Amniotic stem cell (primary cell): Measurements from ENCODE around the gene APBB1IP.
"Not testable (repeated sequence)": the region's sequence is repeated elsewhere in the genome, so short reads cannot be mapped to it uniquely, and the experiment has no call there.

Experiments used
- DNase-seq: peaks from one replicate; lab custom pipeline; 2025; lab: John Stamatoyannopoulos, UW

Gene APBB1IP

DNA sequence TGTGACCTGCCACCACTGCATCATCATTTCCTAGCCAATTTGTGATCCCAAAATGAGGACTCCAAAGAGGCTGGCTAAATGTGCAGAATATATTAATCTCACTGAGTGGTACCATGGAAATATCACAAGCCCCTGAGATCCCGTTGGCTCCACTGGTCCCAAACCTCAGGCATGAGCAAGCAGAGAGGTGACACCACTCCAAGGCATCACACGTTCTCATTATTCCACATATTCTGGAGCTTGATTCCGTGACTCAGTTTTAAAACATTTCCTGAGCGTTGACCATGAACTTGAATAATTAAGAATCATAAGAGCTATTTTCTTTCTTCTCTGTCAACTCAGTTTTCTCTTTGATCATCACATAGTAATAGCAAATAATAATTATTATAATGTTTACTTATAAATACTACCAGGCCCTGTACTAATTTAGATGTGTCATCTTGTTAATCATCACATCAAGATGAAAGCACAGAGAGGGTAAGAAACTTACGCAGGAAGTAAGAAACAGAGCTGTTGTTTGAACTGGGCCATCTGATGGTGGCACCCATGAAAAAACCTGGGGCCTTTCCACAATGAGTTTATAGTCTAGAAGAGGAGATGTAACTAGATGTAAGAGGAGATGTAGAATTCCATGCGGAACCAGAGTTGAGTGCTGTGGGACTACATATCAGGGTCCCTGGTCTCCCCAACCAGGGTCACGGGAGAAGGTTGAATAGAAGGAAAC lies 3.5 kb downstream of the APBB1IP start:
- DNase-seq = no peak

DNA sequence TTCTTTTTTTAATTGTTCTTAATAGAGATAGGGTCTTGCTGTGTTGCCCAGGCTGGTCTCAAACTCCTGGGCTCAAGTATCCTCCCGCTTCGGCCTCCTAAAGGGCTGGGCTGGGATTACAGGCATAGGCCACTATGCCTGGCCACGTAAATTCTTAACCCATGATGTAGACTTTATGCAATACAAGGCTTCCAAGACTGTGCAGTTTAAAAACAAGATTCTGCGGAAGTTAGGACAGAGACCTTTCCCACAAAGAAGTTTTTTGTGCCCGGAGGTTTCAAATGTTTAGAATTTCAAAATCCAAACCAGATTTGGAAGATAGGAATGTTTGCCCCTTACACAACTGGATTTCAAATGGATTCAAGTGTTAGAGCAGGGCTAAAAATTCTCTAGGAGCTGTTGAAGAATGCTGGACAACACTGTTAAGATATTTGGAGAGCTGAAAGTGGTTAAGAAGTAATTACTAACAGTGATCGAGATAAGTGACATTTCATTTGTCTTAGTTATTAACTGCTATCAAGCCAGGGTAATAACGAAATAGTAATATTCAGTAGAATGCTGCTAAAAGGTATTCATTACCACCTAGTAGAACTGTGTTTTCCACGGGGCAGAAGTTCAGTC lies 7.4 kb downstream of the APBB1IP start:
- DNase-seq = no peak

DNA sequence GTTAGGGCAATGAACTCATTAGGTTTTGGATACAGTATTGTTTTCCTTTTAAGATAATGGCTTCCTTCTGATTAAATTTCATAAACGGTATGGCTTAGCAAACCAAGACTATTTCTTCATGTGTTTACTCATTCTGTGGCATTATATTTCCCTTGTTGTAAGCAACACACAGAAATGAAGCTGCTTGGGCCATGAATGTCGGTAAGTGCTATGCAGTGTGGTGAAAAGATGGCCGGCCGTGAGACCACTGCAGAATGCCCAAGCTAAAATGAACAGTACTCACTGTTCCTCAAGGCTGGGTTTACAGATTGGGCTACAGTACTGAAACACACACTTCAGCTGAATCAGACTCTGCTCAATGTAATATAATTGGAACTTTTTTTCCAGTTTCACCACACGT lies 8.1 kb downstream of the APBB1IP start:
- no peak for DNase-seq

DNA sequence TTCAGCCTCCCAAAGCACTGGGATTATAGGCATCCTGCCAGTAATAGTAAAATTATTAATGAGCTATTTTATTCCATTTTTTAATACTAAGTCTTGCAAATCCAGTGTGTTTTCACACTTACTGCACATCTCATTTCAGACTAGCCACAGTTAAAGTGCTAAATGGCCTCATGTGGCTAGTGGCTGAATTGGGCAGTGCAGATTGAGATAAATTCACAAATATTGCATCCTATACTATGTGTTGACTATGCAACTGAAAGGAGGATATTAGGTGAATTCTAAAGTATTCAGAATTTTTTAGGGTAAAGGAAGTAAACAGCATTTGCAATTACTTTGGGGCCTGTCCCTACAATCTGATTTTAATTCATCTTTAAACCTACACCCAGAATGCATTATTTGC lies 10.2 kb downstream of the APBB1IP start:
- DNase-seq = no peak

DNA sequence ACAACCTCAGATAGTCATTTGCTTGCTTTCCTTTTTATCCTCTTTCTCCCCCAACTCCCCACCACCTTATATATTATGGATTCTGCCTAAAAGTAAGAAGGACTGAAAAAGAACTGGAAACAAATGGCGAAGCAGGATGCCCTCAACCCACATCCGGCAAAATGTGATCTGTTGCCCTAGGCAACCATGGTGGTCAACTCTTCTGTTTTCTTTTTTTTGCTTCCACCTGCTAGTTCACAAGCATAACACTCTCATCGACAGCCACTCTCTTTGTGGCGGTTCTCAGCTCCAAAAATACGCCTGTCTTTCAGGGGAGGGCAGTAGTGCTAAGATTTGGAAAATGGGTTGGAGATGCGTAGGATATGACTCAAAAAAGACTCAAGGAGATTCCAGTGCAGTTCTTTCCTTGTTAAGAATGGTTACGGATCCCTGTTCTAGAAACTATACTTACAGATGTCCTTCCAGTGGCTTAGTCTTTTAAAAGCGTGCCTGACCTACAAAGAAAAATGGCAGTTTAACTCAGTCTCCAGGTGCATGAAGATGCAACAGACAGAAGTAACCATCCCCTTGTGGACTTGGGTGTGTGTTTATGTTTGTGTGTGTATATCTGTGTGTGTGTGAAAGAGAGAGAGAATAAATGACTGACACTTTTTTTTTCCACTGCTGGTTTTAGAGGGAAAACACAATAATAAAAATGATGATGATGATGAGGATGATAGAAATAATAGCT lies 10.7 kb downstream of the APBB1IP start:
- no peak for DNase-seq

DNA sequence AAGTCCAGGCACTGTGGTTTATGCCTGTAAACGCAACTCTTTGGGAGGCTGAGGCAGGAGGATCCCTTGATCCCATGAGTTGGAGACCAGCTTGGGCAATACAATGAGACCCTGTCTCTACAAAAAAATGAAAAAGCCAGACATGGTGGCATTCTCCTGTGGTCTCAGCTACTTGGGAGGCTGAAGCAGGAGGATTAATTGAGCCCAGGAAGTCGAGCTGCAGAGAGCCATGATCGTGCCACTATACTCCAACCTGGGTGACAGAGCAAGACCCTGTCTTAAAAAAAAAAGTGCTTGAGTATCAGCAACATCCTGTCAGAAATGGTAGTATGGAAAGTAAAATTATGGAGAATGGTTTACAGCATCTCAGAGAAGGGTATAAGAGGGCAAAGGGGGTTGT lies 11.6 kb downstream of the APBB1IP start:
- DNase-seq = no peak

DNA sequence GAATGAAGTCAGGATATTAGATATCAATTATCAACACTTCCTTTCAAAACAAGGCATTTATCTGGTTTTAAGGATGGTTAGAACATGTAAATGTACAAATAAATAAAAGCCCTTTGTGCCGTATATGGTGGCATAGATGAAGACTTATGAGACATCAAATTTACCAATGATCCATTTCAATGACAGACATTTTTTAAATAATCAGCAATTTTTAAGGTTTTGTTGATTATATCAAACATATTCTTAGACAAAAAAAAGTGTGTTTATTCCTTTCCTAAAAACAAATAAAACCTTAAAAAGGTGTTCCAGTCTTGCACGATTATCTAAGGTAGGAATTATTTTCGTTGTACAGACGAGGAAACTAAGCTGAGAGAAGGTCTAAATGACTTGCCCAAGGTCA lies 13.8 kb downstream of the APBB1IP start:
- DNase-seq = no peak

DNA sequence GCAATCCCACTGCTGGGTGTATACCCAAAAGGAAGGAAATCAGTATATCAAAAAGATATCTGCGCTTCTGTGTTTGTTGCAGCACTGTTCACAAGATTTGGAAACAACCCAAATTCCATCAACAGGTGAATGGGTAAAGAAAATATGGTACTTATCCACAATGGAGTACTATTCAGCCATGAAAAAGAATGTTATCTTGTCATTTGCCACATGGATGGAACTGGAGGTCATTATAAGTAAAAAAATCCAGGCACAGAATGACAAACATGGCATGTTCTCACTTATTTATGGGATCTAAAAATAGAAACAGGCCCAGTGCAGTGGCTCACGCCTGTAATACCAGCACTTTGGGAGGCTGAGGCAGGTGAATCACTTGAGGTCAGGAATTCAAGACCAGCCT lies 15.7 kb downstream of the APBB1IP start:
- no peak for DNase-seq

DNA sequence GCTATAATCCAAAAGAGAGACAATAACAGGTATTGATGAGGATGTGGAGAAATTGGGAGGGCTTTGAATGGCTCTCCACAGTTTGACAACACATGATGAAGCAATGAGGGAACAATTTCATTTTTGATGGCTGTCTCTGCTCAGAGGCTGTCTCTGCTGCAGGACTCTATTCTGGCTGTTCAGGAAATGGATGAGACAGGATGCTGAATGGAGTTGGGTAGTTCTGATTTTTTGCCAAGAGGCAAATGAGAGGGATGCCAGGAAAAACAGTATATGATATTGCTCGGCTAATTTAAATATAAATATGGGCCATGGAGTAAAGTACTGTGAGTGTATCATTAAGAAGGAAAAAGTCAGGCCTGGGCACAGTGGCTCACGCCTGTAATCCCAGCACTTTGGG lies 16.8 kb downstream of the APBB1IP start:
- DNase-seq = no peak

DNA sequence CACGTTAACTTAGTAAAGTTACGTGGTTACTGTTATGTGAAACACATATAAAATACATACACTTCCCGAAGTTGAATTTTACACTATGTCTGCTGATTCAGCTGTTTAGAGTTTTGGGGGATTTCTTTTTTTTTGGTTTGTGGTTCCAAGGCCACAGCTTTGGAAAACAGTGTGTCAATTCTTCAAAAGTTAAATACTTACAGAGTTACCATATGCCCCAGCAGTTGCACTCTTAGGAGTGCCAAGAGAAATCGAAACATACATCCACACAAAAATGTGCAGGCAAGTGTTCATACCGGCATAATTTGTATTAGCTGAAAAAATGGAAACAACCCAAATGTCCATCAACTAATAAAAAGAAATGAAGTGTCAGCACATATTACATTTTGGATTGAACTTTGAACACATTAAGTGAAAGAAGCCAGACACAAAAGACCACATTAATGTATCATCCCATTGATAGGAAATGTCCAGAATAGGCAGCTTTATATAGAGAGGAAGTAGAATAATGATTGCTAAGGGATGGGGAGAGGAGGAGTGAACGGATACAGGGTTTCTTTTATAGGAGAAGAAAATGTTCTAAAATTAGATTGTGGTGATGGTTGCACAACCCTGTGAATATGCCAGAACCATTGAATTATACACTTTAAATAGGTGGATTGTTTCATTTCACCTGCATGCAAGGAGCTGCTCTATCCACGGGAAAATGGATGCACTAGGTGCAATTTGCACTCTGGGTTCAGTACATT lies 17.6 kb downstream of the APBB1IP start:
- no peak for DNase-seq

DNA sequence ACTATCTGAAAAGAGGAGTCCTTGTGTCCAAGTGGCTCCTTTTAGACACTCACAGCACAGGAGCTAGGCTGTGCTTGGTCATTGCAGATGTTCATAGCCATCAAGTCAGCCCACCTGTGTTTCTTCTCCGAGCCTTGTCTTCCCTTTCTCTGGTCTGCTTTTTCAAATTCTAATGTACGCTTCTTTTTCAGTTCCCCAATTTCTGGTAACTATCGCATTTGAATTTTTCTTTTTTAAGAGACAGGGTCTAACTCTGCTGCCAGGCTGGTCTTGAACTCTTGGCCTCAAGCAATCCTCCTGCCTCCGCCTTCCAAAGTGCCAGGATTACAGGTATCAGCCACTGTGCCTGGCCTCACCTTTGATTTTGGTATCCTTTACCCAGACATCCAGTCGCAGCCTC lies 18.9 kb downstream of the APBB1IP start:
- no peak for DNase-seq

DNA sequence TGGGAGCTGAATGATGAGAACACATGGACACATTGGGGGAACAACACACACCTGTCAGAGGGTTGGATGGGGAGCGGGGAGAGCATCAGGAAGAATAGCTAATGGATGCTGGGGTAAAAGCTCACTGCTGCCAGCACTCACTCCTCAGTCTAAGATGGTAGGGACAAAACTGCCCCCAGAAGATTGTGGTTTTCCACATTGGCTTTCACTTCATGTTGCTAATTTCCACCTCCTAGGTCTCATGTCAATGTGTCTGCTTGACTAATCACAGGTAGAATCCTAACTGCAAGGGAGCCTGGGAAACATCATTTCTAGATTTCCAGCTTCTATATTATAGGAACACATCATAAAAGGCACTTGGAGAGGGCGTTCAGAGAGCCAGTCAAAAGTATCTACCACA lies 22.6 kb downstream of the APBB1IP start:
- no peak for DNase-seq

DNA sequence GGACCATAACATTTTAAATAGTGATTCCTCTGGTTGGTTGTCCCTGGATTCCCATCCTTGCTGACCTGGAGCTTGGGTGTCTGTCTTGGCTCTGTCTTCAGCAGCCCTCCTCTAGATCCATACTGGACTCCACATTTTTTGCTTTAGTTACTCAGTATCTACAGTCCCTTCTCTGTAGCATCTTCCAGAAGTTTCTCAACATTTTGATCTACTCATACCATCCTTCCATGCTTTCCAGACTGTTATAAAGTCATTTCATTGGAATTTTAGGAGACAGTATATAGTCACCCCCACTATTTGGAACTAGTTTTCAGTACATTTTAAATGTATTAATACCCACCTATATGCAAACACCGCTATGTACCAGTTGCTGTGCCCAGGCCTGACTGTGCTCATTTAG lies 25.8 kb downstream of the APBB1IP start:
- no peak for DNase-seq

DNA sequence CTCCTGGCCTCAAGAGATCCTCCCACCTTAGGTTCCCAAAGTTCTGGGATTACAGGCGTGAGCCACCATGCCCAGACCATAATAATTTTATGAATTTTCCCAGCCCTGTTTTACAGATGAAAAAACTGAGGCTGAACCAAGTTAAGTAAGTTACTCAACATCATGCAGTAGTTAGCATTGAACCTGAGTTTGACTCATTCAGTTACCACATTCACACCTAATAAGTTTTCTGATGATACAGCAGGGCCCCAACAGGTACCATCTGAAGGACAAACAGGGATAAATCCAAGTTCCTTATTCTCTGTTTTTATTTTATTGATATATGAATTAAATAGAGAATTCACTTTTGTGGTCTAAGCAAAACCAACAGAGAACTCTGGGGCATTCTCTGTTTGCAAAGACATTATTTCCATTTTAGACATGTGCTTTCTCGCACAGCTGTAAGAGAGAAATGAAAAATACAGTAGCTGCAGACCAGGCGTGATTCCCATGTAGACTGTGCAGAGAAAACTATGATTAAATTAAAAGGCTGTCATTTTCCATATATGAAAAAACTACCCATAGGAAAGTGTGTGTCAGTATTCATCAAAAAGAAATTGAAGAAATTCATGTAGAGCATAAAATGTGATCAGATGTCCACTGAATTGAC lies 26.6 kb downstream of the APBB1IP start:
- DNase-seq = no peak

DNA sequence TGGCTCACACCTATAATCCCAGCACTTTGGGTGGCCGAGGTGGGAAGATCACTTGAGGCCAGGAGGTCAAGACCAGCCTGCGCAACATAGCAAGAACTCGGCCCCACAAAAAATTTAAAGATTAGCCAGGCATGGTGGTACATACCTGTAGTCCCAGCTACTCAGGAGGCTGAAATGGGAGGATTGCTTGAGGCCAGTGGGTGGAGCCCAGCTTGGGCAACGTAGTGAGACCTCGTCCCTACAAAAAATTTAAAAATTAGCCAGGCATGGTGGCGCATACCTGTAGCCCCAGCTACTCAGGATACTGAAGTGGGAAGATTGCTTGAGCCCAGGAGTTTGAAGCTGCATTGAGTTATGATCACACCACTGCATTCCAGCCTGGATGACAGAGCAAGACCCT lies 28.4 kb downstream of the APBB1IP start:
- not testable (repeated sequence) for DNase-seq

DNA sequence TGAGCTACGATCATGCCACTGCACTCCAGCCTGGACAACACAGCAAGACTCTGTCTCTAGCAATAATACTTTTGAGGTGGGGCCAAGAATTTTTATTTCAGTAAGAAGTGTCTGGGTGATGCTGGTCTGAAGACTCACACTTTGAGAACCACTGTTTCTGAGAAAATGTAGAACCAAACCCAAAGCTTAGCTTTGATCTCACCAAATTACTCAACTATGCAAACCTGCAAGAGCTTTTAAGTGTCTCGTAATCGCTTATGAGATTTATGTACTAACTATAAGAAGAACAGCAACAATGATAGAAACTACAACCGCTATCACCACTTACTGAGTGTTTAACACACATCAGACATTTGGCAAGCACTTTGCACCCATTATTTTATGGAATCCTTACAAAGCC lies 29.5 kb downstream of the APBB1IP start:
- no peak for DNase-seq

DNA sequence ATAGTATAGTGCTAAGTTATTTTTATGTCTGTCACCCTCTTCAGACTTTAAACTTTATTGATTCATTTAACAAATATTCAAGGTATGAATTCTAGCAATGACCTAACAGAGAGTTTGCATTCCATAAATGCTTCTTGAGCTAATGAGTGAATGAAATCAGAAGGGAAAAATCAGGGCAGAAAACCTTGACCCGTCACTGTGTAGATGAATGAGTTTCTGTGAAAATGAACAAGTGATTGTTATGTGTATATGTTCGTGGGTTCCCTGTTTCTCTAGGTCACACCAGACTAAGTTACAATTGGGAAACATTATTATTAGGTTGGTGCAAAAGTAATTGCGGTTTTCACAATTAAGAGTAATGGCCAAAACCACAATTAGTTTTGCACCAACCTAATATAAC lies 30.1 kb downstream of the APBB1IP start:
- no peak for DNase-seq

DNA sequence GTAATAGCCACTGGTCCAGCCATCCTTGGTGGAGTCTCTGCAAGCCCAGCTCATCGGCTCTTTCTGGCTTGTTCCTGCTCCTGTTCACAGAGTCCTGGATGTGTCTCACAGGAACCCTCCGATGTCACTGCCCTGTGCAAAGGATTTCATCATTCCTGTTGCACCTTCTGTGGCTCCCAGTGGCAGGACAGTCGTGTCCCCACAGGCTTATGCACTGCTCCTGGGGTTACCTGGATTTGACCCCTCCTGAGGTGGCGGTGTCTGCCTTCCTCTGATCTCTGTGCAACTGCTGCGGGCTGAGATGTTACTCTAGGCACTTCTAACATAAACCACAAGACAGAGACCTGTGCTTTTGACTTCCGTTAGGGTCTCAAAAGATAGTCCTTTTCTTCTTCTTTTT lies 30.6 kb downstream of the APBB1IP start:
- DNase-seq = no peak

DNA sequence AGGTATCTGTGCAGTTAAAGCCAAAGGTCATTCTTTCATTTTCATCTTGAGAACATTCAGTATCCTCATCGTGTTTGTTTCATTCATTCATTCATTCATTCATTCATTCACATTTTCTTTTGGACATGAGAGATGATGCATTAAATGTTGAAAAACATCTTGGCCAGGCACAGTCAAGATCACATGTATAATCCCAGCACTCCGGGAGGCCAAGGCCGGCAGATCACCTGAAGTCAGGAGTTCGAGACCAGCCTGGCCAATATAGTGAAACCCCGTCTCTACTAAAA lies 34.3 kb downstream of the APBB1IP start:
- DNase-seq = no peak

DNA sequence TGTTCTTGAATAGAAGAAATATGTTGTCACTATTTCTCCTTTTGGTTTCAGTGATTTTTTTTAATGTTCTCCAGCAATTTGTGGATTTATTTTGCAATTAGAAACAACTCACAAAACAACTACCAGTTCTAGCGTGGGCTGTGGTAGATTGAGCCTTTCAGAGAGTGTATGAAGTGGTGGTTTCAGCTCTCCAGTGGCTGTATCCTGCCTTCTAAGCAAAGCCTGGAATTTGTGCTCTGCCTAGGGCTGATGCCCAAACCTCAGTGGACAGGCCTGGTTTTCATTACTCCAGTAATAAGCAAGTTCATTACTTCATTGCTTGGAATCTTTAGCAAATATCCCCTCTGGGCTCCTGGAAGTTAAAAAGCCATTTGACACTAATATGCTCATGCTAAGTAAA lies 35.9 kb downstream of the APBB1IP start:
- DNase-seq = peak; percentile 4

DNA sequence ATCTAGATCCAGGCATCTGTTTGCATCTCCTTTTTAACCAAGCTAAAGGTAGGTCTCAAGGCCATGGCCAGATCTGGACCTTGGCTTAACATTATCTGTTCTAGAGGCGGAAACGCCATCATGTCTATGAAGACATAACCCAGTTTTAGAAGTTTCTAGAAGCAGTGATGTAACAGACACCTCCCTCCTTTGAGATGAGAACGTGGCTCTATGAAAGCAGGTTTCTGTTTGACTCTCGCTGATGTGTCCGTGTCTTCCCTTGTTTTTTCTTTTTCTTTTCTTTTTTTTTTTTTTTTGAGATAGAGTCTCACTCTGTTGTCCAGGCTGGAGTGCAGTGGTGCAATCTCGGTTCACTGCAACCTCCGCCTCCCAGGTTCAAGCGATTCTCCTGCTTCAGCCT lies 36.7 kb downstream of the APBB1IP start:
- not testable (repeated sequence) for DNase-seq

DNA sequence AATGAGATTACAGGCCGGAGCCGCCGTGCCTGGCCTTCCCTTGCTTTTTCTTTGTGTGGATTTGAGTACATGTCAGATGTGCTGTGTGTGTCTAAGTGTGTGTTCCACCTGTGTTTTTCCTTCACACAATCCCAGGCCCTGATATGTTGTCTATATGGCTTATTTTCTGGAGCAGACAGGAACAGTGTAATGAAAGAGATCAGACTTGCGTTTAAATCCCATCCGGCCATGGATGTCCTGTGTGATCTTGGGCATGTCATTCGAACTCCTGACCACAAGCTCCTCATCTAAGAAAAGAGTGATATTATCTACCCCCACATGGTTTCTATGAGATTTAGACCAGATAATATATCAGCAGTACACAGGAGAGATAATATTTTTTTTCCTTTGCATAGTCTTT lies 37.2 kb downstream of the APBB1IP start:
- DNase-seq = no peak
